Body of pancreas (tissue), 4 donors: ENCODE measurements around the gene ABCC6. TPM values are rescaled to one million over a fixed set of nuclear protein-coding genes. Genes with fewer than 3 reads are reported as not detected.
A peak's percentile ranks its signal among the peaks of the same experiment; 100 is the strongest.
"Not testable (repeated sequence)": the region's sequence is repeated elsewhere in the genome, so short reads cannot be mapped to it uniquely, and the experiment has no call there.

Experiments
- ATAC-seq: fragments of 150-250 bp; one replicate; pipeline ENCODE4 v1.9.1; 2016
- DNase-seq, 4 donors: peaks; one replicate each; pipeline ENCODE4 v3.0.0-alpha.2; 2019
- H3K27ac ChIP-seq, 4 donors: fragments of 200-600 bp; sonication (generic); 1 replicate in 3 of 4; 2 replicates in 1 of 4; pipeline versions ENCODE4 v1.5.1 to v1.6.1; 2016 to 2019; ENCODE audit warnings: mild to moderate bottlenecking in 1 of 4, mixed read lengths in 1 of 4, moderate library complexity in 1 of 4
- H3K27me3 ChIP-seq, 2 donors: fragments of 200-600 bp; sonication (generic); one replicate each; pipeline ENCODE4 v1.6.0; 2016; ENCODE audit warnings: mild to moderate bottlenecking in 1 of 2
- H3K36me3 ChIP-seq, 2 donors: fragments of 200-600 bp; sonication (generic); replicated peaks in 1 of 2; 2 replicates each; pipeline ENCODE4 v1.5.1; 2016; ENCODE audit warnings: low read depth in 2 of 2; ENCODE audit not compliant: insufficient read depth in 1 of 2
- H3K4me1 ChIP-seq: fragments of 200-600 bp; sonication (generic); one replicate; pipeline ENCODE4 v1.6.0; 2016
- H3K4me3 ChIP-seq, 2 donors: fragments of 200-600 bp; sonication (generic); 1 replicate in 1 of 2; 2 replicates in 1 of 2; pipeline ENCODE4 v1.5.1; 2016 to 2019
- H3K9me3 ChIP-seq, 3 donors: fragments of 200-600 bp; sonication (generic); 1 replicate in 2 of 3; 2 replicates in 1 of 3; pipeline ENCODE4 v1.5.1; 2016
- WGBS, 2 donors: methylation state at CpG; one replicate each; pipeline ENCODE4 v1.1.5; 2017; 5-methylcytosine and 5-hydroxymethylcytosine counted together
- intact Hi-C: fragments of 100-400 bp; cut with DNase I; formaldehyde crosslinking; loops from one replicate; pipeline ENCODE4 v1.15.1; 2023
- total RNA-seq, 2 donors: library from RNA; depleted of rRNA; stranded (reverse); fragments of >200 nt; gene quantifications; one replicate each; pipeline ENCODE4 v1.1.0, GENCODE V29; 2016

Gene ABCC6
- total RNA-seq, 2 donors from 2014 or later, result 19.4 to 45.1 TPM

- DNase-seq, H3K4me3 ChIP-seq, H3K36me3 ChIP-seq, H3K4me1 ChIP-seq, H3K27me3 ChIP-seq, H3K9me3 ChIP-seq, intact Hi-C loops: not testable (repeated sequence)
- peak; percentile 63 for ATAC-seq
- WGBS, 2 donors, result 0% methylated on average over 2 to 4 of the region's 24 CpGs
- H3K27ac ChIP-seq, result peak overlapping the region in 3 of 4 donors; percentile 56 to 66 (median 64)
Measured at GRCh38 chr16:16223662-16224241, 458 bp upstream of the ABCC6 start.

- H3K4me1 ChIP-seq, H3K27me3 ChIP-seq, ATAC-seq, H3K9me3 ChIP-seq, DNase-seq, H3K27ac ChIP-seq, intact Hi-C loops, H3K4me3 ChIP-seq, H3K36me3 ChIP-seq: not testable (repeated sequence)
- 93% methylated on average over 3 of the region's 9 CpGs; no CpG with 5 or more reads in 1 of the 2 donors for WGBS, 2 donors
Measured at GRCh38 chr16:16221382-16221781, 1.9 kb downstream of the ABCC6 start.

- H3K36me3 ChIP-seq, DNase-seq, ATAC-seq, H3K27me3 ChIP-seq, H3K9me3 ChIP-seq, H3K27ac ChIP-seq, H3K4me3 ChIP-seq, H3K4me1 ChIP-seq, intact Hi-C loops: not testable (repeated sequence)
- whole genome bisulfite sequencing, 2 donors, result 98% methylated on average over 5 of the region's 9 CpGs
Measured at GRCh38 chr16:16220449-16220848, 2.8 kb downstream of the ABCC6 start.

- not testable (repeated sequence) for DNase-seq, H3K9me3 ChIP-seq, H3K36me3 ChIP-seq
Measured at GRCh38 chr16:16218787-16219186, 4.5 kb downstream of the ABCC6 start.

GRCh38 chr16:16218349-16218748 is 4.9 kb downstream of the ABCC6 start:
- DNase-seq, H3K36me3 ChIP-seq, intact Hi-C loops, H3K27me3 ChIP-seq, ATAC-seq, H3K27ac ChIP-seq, H3K9me3 ChIP-seq, H3K4me3 ChIP-seq: not testable (repeated sequence)
- H3K4me1 ChIP-seq, result peaks cover 12% of the 10 kb centered on the region
- no CpG with 5 or more reads among the region's 5 CpGs for WGBS, 2 donors

More at GRCh38 chr16:16218787-16219186, 4.5 kb downstream of the ABCC6 start:
- H3K4me3 ChIP-seq, H3K27me3 ChIP-seq, ATAC-seq, intact Hi-C loops, H3K27ac ChIP-seq: not testable (repeated sequence)
- WGBS, 2 donors, result no CpG with 5 or more reads among the region's 5 CpGs
- peaks cover 10% of the 10 kb centered on the region for H3K4me1 ChIP-seq

- 0 to 10% methylated on average over 1 to 2 of the region's 4 CpGs for WGBS, 2 donors
- DNase-seq (peak; percentile 31 to 79 (median 46)), ATAC-seq (peak; percentile 91)
- H3K9me3 ChIP-seq, H3K36me3 ChIP-seq, H3K27me3 ChIP-seq, intact Hi-C loops, H3K4me3 ChIP-seq: not testable (repeated sequence)
- Histone ChIP-seq H3K4me1 (peaks cover 18% of the 10 kb centered on the region), H3K27ac (peak overlapping the region; percentile 58 to 91 (median 86))
Measured at GRCh38 chr16:16213863-16214293, 9.4 kb downstream of the ABCC6 start.

- intact Hi-C loops, ATAC-seq, H3K4me3 ChIP-seq, H3K36me3 ChIP-seq, H3K27me3 ChIP-seq, H3K27ac ChIP-seq, H3K9me3 ChIP-seq: not testable (repeated sequence)
- peak in 1 of 4 donors; percentile 3 for DNase-seq
- 70 to 100% methylated on average over 1 of the region's 1 CpG for WGBS, 2 donors
- H3K4me1 ChIP-seq, result peaks cover 18% of the 10 kb centered on the region
Measured at GRCh38 chr16:16211404-16211803, 11.9 kb downstream of the ABCC6 start.

GRCh38 chr16:16208461-16208860 is 14.8 kb downstream of the ABCC6 start:
- DNase-seq, H3K27ac ChIP-seq, H3K9me3 ChIP-seq, H3K4me1 ChIP-seq, ATAC-seq, H3K27me3 ChIP-seq, intact Hi-C loops, H3K36me3 ChIP-seq, H3K4me3 ChIP-seq: not testable (repeated sequence)
- 91 to 96% methylated on average over 10 of the region's 12 CpGs for WGBS, 2 donors

GRCh38 chr16:16207787-16208334 is 15.4 kb downstream of the ABCC6 start:
- ATAC-seq, H3K27ac ChIP-seq, H3K27me3 ChIP-seq, H3K4me3 ChIP-seq, H3K4me1 ChIP-seq, intact Hi-C loops, DNase-seq, H3K9me3 ChIP-seq, H3K36me3 ChIP-seq: not testable (repeated sequence)
- WGBS, 2 donors, result 79 to 81% methylated on average over 6 of the region's 6 CpGs

GRCh38 chr16:16207097-16207786 is 16.1 kb downstream of the ABCC6 start:
- H3K27ac ChIP-seq, DNase-seq, H3K36me3 ChIP-seq, H3K27me3 ChIP-seq, intact Hi-C loops, H3K9me3 ChIP-seq, H3K4me1 ChIP-seq, H3K4me3 ChIP-seq, ATAC-seq: not testable (repeated sequence)
- WGBS, 2 donors, result 33% methylated on average over 3 of the region's 4 CpGs; no CpG with 5 or more reads in 1 of the 2 donors

- H3K27ac ChIP-seq, H3K27me3 ChIP-seq, ATAC-seq, H3K36me3 ChIP-seq, H3K4me1 ChIP-seq, DNase-seq, H3K9me3 ChIP-seq, H3K4me3 ChIP-seq, intact Hi-C loops: not testable (repeated sequence)
- WGBS, 2 donors, result 79 to 88% methylated on average over 2 of the region's 2 CpGs
Measured at GRCh38 chr16:16205864-16206263, 17.4 kb downstream of the ABCC6 start.

- H3K27me3 ChIP-seq, H3K9me3 ChIP-seq, H3K36me3 ChIP-seq, H3K4me3 ChIP-seq, DNase-seq, intact Hi-C loops, ATAC-seq, H3K4me1 ChIP-seq, H3K27ac ChIP-seq: not testable (repeated sequence)
- 82 to 94% methylated on average over 7 of the region's 8 CpGs for WGBS, 2 donors
Measured at GRCh38 chr16:16204552-16204951, 18.7 kb downstream of the ABCC6 start.
